Psoas muscle (tissue), 8 donors: ENCODE results near the gene NR4A3. TPM values are rescaled to one million over a fixed set of nuclear protein-coding genes. Genes with fewer than 3 reads are reported as not detected.

Experiments used
- ATAC-seq, 4 donors: fragments of 200-7000 bp; cut with Tn5 transposase; one replicate each; pipeline ENCODE4 v1.9.1; 2020; ENCODE audit warnings: moderate library complexity in 3 of 4, mild to moderate bottlenecking in 2 of 4
- DNase-seq, 2 donors: peaks; one replicate each; pipeline ENCODE4 v3.0.0-alpha.2; 2020
- H3K27ac ChIP-seq: fragments of 200-600 bp; one replicate; pipeline ENCODE4 v1.8.0; 2022
- H3K27me3 ChIP-seq, 3 donors: fragments of 200-600 bp in 1 of 3; one replicate each; pipeline versions ENCODE4 v1.6.1 to v1.8.0; 2013 to 2022; ENCODE audit warnings: low read length in 2 of 3, mild to moderate bottlenecking in 2 of 3, moderate library complexity in 1 of 3; ENCODE audit not compliant: insufficient read depth in 3 of 3
- H3K36me3 ChIP-seq, 2 donors: fragments of 200-600 bp in 1 of 2; one replicate each; pipeline versions ENCODE4 v1.6.1 to v1.8.0; 2013 to 2022; ENCODE audit warnings: low read depth in 1 of 2, mild to moderate bottlenecking in 1 of 2, moderate library complexity in 1 of 2; ENCODE audit not compliant: insufficient read depth in 1 of 2
- H3K4me1 ChIP-seq: fragments of 200-600 bp; one replicate; pipeline ENCODE4 v1.8.0; 2022
- H3K4me3 ChIP-seq: fragments of 200-600 bp; one replicate; pipeline ENCODE4 v1.8.0; 2022; ENCODE audit warnings: mild to moderate bottlenecking
- H3K9me3 ChIP-seq: fragments of 200-600 bp; one replicate; pipeline ENCODE4 v1.8.0; 2022
- CTCF ChIP-seq: fragments of 200-600 bp; IDR thresholded peaks from one replicate; pipeline ENCODE4 v1.8.0; 2022; ENCODE audit warnings: antibody characterized with exemption
- WGBS, 3 donors: extraction: QIAGEN DNeasy Blood & Tissue Kit; methylation state at CpG; one replicate each; pipeline versions ENCODE4 v1.1.6 to v1.1.7; 2013; 5-methylcytosine and 5-hydroxymethylcytosine counted together
- intact Hi-C, 2 donors: fragments of 100-400 bp; cut with DNase I; formaldehyde crosslinking; loops; one replicate each; pipeline versions ENCODE4 v1.11.0 to v1.14.2; 2022
- polyA plus RNA-seq, 3 donors: library from polyadenylated mRNA; stranded (reverse); fragments of 200-250 nt; gene quantifications; one replicate each; pipeline ENCODE4 v1.2.3, GENCODE V29; 2013
- total RNA-seq, 4 donors: library from RNA; stranded (reverse); fragmentation: NEBNext Ultra II Directional in 2 of 4; extraction: Animal tissue kit (Norgen Biotek cat#: 25700) in 2 of 4; gene quantifications; one replicate each; pipeline versions ENCODE4 v1.2.1 to v1.2.4, GENCODE V29; 2021 to 2023
- donor health status: healthy with polysubstance abuse.
- donor health status: DM: no; HTN: no; CAD: no; lungs with moderate emphysema.
- donor health status: Bipolar disorder and iron deficiency.
- donor health status: healthy.
- donor health status: DM: yes; HTN: yes; CAD: no.
- donor health status: DM: no; HTN: no; CAD: no.
- donor health status: DM: no; HTN: no; CAD: no.
- donor health status: DM: yes; HTN: yes; CAD: no.

Gene NR4A3
- total and polyA plus RNA-seq, 7 donors: 1.5 to 40.8 (median 9.3) TPM

DNA sequence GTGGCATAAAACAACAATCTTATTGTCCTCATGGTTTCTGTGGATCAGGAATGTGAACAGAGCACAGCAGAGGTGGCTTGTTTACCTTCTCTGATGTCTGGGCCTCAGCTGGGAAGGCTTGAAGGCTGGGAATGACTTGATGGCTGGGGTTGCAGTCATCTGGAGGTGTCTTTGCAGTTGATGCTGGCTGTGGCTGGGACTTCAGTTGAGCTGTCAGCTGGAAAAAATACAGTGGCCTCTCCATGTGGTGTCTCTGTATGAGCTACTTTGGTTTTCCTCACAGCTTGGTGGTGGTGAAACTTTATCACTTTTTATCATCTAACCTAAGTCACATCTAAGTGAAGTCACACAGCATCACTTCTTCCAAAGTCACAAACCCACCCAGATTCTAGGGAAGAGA lies 60.1 kb downstream of the NR4A3 start:
- DNase-seq: no peak
- H3K27me3 ChIP-seq: no peaks in the 10 kb centered on the region
- TF ChIP-seq CTCF: no peak

GRCh38 chr9:99885747-99886146 lies 64.1 kb downstream of the NR4A3 start:
- no peak for TF ChIP-seq CTCF
- no peak overlapping the region for H3K4me3 ChIP-seq
- ATAC-seq: no peak

More for the DNA sequence above, 60.1 kb downstream of the NR4A3 start:
- no peak overlapping the region for H3K4me3 ChIP-seq
- no peaks in the 10 kb centered on the region for H3K9me3 ChIP-seq
- H3K27ac ChIP-seq: no peak overlapping the region
- no peak for ATAC-seq
- H3K36me3 ChIP-seq: no peaks in the 10 kb centered on the region
- intact Hi-C loops: no loop called here
- H3K4me1 ChIP-seq: no peaks in the 10 kb centered on the region

GRCh38 chr9:99889120-99889519 lies 67.4 kb downstream of the NR4A3 start:
- Histone ChIP-seq H3K27me3 (no peaks in the 10 kb centered on the region), H3K36me3 (no peaks in the 10 kb centered on the region), H3K9me3 (no peaks in the 10 kb centered on the region), H3K4me1 (no peaks in the 10 kb centered on the region), H3K27ac (no peak overlapping the region), H3K4me3 (no peak overlapping the region)
- DNase-seq (no peak), ATAC-seq (no peak)
- intact Hi-C loops: no loop called here
- WGBS, 3 donors: 88 to 97% (median 91%) methylated on average over 1 of the region's 1 CpG
- TF ChIP-seq CTCF: no peak

More at GRCh38 chr9:99885747-99886146, 64.1 kb downstream of the NR4A3 start:
- WGBS, 3 donors: 67 to 79% (median 76%) methylated on average over 1 of the region's 1 CpG
- intact Hi-C loops: no loop called here
- Histone ChIP-seq H3K36me3 (no peaks in the 10 kb centered on the region), H3K27ac (no peak overlapping the region), H3K9me3 (no peaks in the 10 kb centered on the region), H3K27me3 (no peaks in the 10 kb centered on the region), H3K4me1 (no peaks in the 10 kb centered on the region)
- no peak for DNase-seq

DNA sequence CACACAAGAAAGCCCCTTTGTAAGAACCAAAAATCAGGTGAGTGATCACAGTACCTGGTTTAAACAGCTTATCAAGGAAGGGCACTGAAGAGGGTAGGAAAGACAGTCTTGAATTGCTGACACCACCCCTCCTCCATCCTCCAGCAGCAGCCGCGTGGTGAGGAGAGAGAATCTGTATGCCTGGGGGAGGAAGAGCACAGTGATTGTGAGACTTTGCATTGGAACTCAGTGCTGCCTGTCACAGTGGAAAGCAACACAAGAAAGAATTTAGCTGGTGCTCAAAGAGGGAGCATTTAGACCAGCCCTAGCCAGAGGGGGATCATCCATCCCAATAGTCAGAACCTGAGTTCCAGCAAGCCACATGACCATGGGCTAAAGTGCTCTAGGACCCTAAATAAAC lies 73.1 kb downstream of the NR4A3 start:
- no peak for DNase-seq
- intact Hi-C loops: no loop called here

More for the DNA sequence above, 73.1 kb downstream of the NR4A3 start:
- Histone ChIP-seq H3K27ac (no peak overlapping the region), H3K36me3 (no peaks in the 10 kb centered on the region), H3K27me3 (no peaks in the 10 kb centered on the region), H3K4me1 (no peaks in the 10 kb centered on the region), H3K4me3 (no peak overlapping the region), H3K9me3 (no peaks in the 10 kb centered on the region)
- no peak for ATAC-seq
- TF ChIP-seq CTCF: no peak
- WGBS, 3 donors: 38 to 64% (median 61%) methylated on average over 2 of the region's 2 CpGs
